Fibroblast of villous mesenchyme (primary cell): ENCODE measurements around the gene MYO9A. TPM values are rescaled to one million over a fixed set of nuclear protein-coding genes. Genes with fewer than 3 reads are reported as not detected.

ENCODE experiments used
- DNase-seq: peaks from one replicate; pipeline ENCODE4 v3.0.0-alpha.2; 2010; ENCODE audit warnings: low read depth
- H3K4me3 ChIP-seq: 2 replicates; pipeline ENCODE4 v1.5.1; 2011; ENCODE audit warnings: low read depth, mild to moderate bottlenecking, low read length
- CTCF ChIP-seq: IDR thresholded peaks from 2 replicates; pipeline ENCODE4 v1.5.1; 2012; ENCODE audit warnings: low read depth, mild to moderate bottlenecking, low read length; ENCODE audit not compliant: insufficient read depth
- total RNA-seq: library from RNA; depleted of rRNA; stranded (reverse); fragments of >200 nt; gene quantifications from 2 replicates; pipeline ENCODE4 v1.2.3, GENCODE V29; 2012

MYO9A gene
- total RNA-seq, 1 donor: 51.8 TPM

- peak; percentile 38 for DNase-seq
- TF ChIP-seq CTCF: no peak
- H3K4me3 ChIP-seq: no peak overlapping the region
Measured at GRCh38 chr15:71788646-71789579, 329.0 kb downstream of the MYO9A start.

GRCh38 chr15:71786673-71787072, 331.3 kb downstream of the MYO9A start:
- H3K4me3 ChIP-seq: no peak overlapping the region
- no peak for TF ChIP-seq CTCF
- DNase-seq: no peak

- no peak for TF ChIP-seq CTCF
- no peak for DNase-seq
- no peak overlapping the region for H3K4me3 ChIP-seq
Measured at GRCh38 chr15:71785996-71786395, 332.0 kb downstream of the MYO9A start.

GRCh38 chr15:71784719-71785118, 333.2 kb downstream of the MYO9A start:
- DNase-seq: no peak
- no peak overlapping the region for H3K4me3 ChIP-seq
- TF ChIP-seq CTCF: peak; percentile 50

- TF ChIP-seq CTCF: no peak
- DNase-seq: no peak
- no peak overlapping the region for H3K4me3 ChIP-seq
Measured at GRCh38 chr15:71782422-71783165, 335.4 kb downstream of the MYO9A start.

GRCh38 chr15:71781965-71782265, 336.0 kb downstream of the MYO9A start:
- DNase-seq: no peak
- no peak for TF ChIP-seq CTCF
- no peak overlapping the region for H3K4me3 ChIP-seq
